Transverse colon (tissue), 4 donors: Measurements from ENCODE around the gene KLK3. TPM values are rescaled to one million over a fixed set of nuclear protein-coding genes. Genes with fewer than 3 reads are reported as not detected.
"Not testable (repeated sequence)": the region's sequence is repeated elsewhere in the genome, so short reads cannot be mapped to it uniquely, and the experiment has no call there.

ENCODE experiments used
- DNase-seq: peaks from one replicate; pipeline ENCODE4 v3.0.0-alpha.2; 2019
- H3K27ac ChIP-seq, 4 donors: fragments of 200-600 bp; sonication (generic); 2 replicates each; pipeline ENCODE4 v1.5.1; 2016 to 2018; ENCODE audit warnings: inconsistent platforms in 4 of 4
- H3K27me3 ChIP-seq: fragments of 200-600 bp; sonication (generic); 2 replicates; pipeline ENCODE4 v1.5.1; 2017; ENCODE audit warnings: inconsistent platforms
- H3K36me3 ChIP-seq, 4 donors: fragments of 200-600 bp; sonication (generic); 2 replicates each; pipeline ENCODE4 v1.5.1; 2017 to 2019; ENCODE audit warnings: inconsistent platforms in 4 of 4
- H3K4me1 ChIP-seq, 4 donors: fragments of 200-600 bp; sonication (generic); 2 replicates each; pipeline ENCODE4 v1.5.1; 2017 to 2020; ENCODE audit warnings: inconsistent platforms in 4 of 4
- H3K4me3 ChIP-seq, 4 donors: fragments of 200-600 bp; sonication (generic); 1 replicate in 1 of 4; 2 replicates in 3 of 4; pipeline versions ENCODE4 v1.5.1 to v1.6.1; 2017 to 2019; ENCODE audit warnings: inconsistent platforms in 4 of 4
- H3K9me3 ChIP-seq, 2 donors: fragments of 200-600 bp; sonication (generic); 2 replicates each; pipeline ENCODE4 v1.5.1; 2017 to 2019; ENCODE audit warnings: inconsistent platforms in 2 of 2
- CTCF ChIP-seq, 5 experiments: fragments of 200-600 bp in 3 of 5; fragments of 450-650 bp in 2 of 5; sonication (generic) in 3 of 5; IDR thresholded peaks; 1 replicate in 2 of 5; 2 replicates in 3 of 5; pipeline ENCODE4 v1.5.1; 2016 to 2017; ENCODE audit warnings: antibody characterized with exemption in 5 of 5, inconsistent platforms in 3 of 5, mild to moderate bottlenecking in 2 of 5, moderate library complexity in 1 of 5
- EP300 ChIP-seq: sonication (generic); formaldehyde crosslinking; IDR thresholded peaks from one replicate; pipeline ENCODE4 v1.6.1; 2017; ENCODE audit warnings: antibody characterized with exemption, low read depth
- POLR2A ChIP-seq: fragments of 450-650 bp; IDR thresholded peaks from one replicate; pipeline ENCODE4 v1.6.1; 2016; ENCODE audit warnings: antibody characterized with exemption, mild to moderate bottlenecking, moderate library complexity
- POLR2AphosphoS5 ChIP-seq, 3 donors: sonication (generic); formaldehyde crosslinking; IDR thresholded peaks; one replicate each; pipeline ENCODE4 v1.6.1; 2016; ENCODE audit warnings: antibody characterized with exemption in 3 of 3
- WGBS, 2 donors: methylation state at CpG; one replicate each; pipeline ENCODE4 v1.1.5; 2018; ENCODE audit warnings: low coverage in 1 of 2; 5-methylcytosine and 5-hydroxymethylcytosine counted together
- in situ Hi-C, 4 donors: fragments of 200-750 bp; cut with MboI; loops; one replicate each; pipeline versions ENCODE4 v1.15.0 to v1.15.1; 2017; ENCODE audit warnings: low sequenced_read_pairs in 3 of 4, low pct_ligation_motif_present in 1 of 4, low pct_unique_long_range_greater_than_20kb in 1 of 4
- intact Hi-C: fragments of 100-400 bp; cut with DNase I; formaldehyde crosslinking; loops from one replicate; pipeline ENCODE4 v1.15.1; 2023; ENCODE audit warnings: low total_unique reads
- total RNA-seq, 4 donors: library from RNA; depleted of rRNA; stranded (reverse); fragments of >200 nt; gene quantifications; one replicate each; pipeline ENCODE4 v1.1.0, GENCODE V29; 2016

KLK3 gene
- total RNA-seq, 4 donors from 2014 or later: 2.9 to 66.9 (median 4.9) TPM

- 35 to 66% methylated on average over 2 to 5 of the region's 5 CpGs for WGBS, 2 donors
- no peaks in the 10 kb centered on the region for H3K9me3 ChIP-seq
- H3K27me3 ChIP-seq: no peaks in the 10 kb centered on the region
- peaks cover 2 to 9% (median 4%) of the 10 kb centered on the region in 4 donors for H3K4me1 ChIP-seq
- H3K27ac ChIP-seq: peak overlapping the region in 3 of 4 donors; percentile 13 to 31 (median 25)
- H3K36me3 ChIP-seq: no peaks in the 10 kb centered on the region
- intact Hi-C loops (no loop called here), in situ Hi-C loops (no loop called here)
- no peak overlapping the region for H3K4me3 ChIP-seq
- no peak for DNase-seq
- no peak for TF ChIP-seq CTCF (IDR thresholded peaks at IDR 0.05)
- no peak for TF ChIP-seq EP300
- no peak for TF ChIP-seq POLR2AphosphoS5 (IDR thresholded peaks at IDR 0.05)
- no peak for TF ChIP-seq POLR2A
Measured at GRCh38 chr19:50890422-50891252, 35.9 kb downstream of the KLK3 start.

GRCh38 chr19:50891253-50891625 is 36.5 kb downstream of the KLK3 start:
- no peak for DNase-seq
- Histone ChIP-seq H3K27me3 (no peaks in the 10 kb centered on the region), H3K36me3 (no peaks in the 10 kb centered on the region), H3K4me3 (no peak overlapping the region), H3K9me3 (no peaks in the 10 kb centered on the region), H3K27ac (no peak overlapping the region), H3K4me1 (peaks cover 2 to 9% (median 4%) of the 10 kb centered on the region in 4 donors)
- TF ChIP-seq POLR2AphosphoS5 (IDR thresholded peaks at IDR 0.05) (no peak), EP300 (no peak), POLR2A (no peak), CTCF (IDR thresholded peaks at IDR 0.05) (no peak)
- intact Hi-C loops (no loop called here), in situ Hi-C loops (no loop called here)
- WGBS, 2 donors: 91% methylated on average over 5 of the region's 5 CpGs; no CpG with 5 or more reads in 1 of the 2 donors

- no peaks in the 10 kb centered on the region for H3K27me3 ChIP-seq
- no peaks in the 10 kb centered on the region for H3K36me3 ChIP-seq
- no peaks in the 10 kb centered on the region for H3K9me3 ChIP-seq
- no peak overlapping the region for H3K27ac ChIP-seq
- whole genome bisulfite sequencing, 2 donors: 93% methylated on average over 18 of the region's 18 CpGs; no CpG with 5 or more reads in 1 of the 2 donors
- in situ Hi-C loops: no loop called here
- TF ChIP-seq POLR2A (no peak), EP300 (no peak), POLR2AphosphoS5 (IDR thresholded peaks at IDR 0.05) (no peak), CTCF (IDR thresholded peaks at IDR 0.05) (no peak)
- intact Hi-C loops: no loop called here
- no peak for DNase-seq
- peaks cover 2 to 9% (median 4%) of the 10 kb centered on the region in 4 donors for H3K4me1 ChIP-seq
- no peak overlapping the region for H3K4me3 ChIP-seq
Measured at GRCh38 chr19:50893047-50893736, 38.5 kb downstream of the KLK3 start.

- no peaks in the 10 kb centered on the region for H3K9me3 ChIP-seq
- in situ Hi-C loops: no loop called here
- H3K4me1 ChIP-seq: peaks cover 2 to 5% (median 4%) of the 10 kb centered on the region in 4 donors
- H3K36me3 ChIP-seq: no peaks in the 10 kb centered on the region
- no peaks in the 10 kb centered on the region for H3K27me3 ChIP-seq
- WGBS, 2 donors: 43 to 68% methylated on average over 1 to 10 of the region's 10 CpGs
- no peak overlapping the region for H3K27ac ChIP-seq
- TF ChIP-seq CTCF (IDR thresholded peaks at IDR 0.05) (no peak), POLR2AphosphoS5 (IDR thresholded peaks at IDR 0.05) (no peak), POLR2A (no peak), EP300 (no peak)
- intact Hi-C loops: no loop called here
- DNase-seq: no peak
- no peak overlapping the region for H3K4me3 ChIP-seq
Measured at GRCh38 chr19:50894478-50895356, 40.0 kb downstream of the KLK3 start.

GRCh38 chr19:50896089-50896590 is 41.4 kb downstream of the KLK3 start:
- H3K9me3 ChIP-seq, H3K27me3 ChIP-seq, H3K27ac ChIP-seq, H3K36me3 ChIP-seq, H3K4me3 ChIP-seq, H3K4me1 ChIP-seq, in situ Hi-C loops, intact Hi-C loops, DNase-seq: not testable (repeated sequence)
- WGBS, 2 donors: 77 to 94% methylated on average over 5 to 9 of the region's 9 CpGs
